Melanocyte of skin (primary cell): ENCODE results near the gene IL12RB2. TPM values are rescaled to one million over a fixed set of nuclear protein-coding genes. Genes with fewer than 3 reads are reported as not detected.

Source experiments
- small RNA-seq, 2 donors: library from RNA; depleted of rRNA; stranded (forward); fragments of <200 nt; gene quantifications; one replicate each; pipeline ENCODE3, GENCODE V24; 2012
- total RNA-seq, 2 donors: library from RNA; depleted of rRNA; stranded (reverse); fragments of >200 nt; gene quantifications; 2 replicates each; pipeline ENCODE4 v1.2.3, GENCODE V29; 2012

Gene IL12RB2
- 1 to 10 TPM; 8.3 to 9.3 TPM for total RNA-seq

GRCh38 chr1:67307251-67308060 is at the start of gene IL12RB2:
Gene IL12RB2 (plus strand): TSS chr1:67307873. CDS start chr1:67320369, 12,496 bp downstream.

GRCh38 chr1:67430358-67431155 is 122.9 kb downstream of the IL12RB2 start, which contains the start of gene SERBP1:
Gene SERBP1 (minus strand): TSS chr1:67430402. CDS start chr1:67430300, 102 bp downstream.

Small RNAs within 50 kb of the gene (small RNA-seq; reads per million reads assigned to genes)
- gene RNU4ATAC4P: 0 reads per million in 2 donors
- 0 to 0.17 reads per million in 2 donors for gene RNU6-387P

Other genes starting within 250 kb of the IL12RB2 start
- gene C1orf141, start 172.9 kb upstream of the IL12RB2 start, total RNA-seq: not detected
- gene IL23R, start 141.4 kb upstream of the IL12RB2 start, total RNA-seq: not detected
- gene SERBP1, start 122.5 kb downstream of the IL12RB2 start, total RNA-seq: 100 to 1,000 TPM in 1 of 2 donors, 10 to 100 TPM in 1; 92.9 to 168 TPM